ENCODE measurements around the gene SMYD2.
"Not testable (repeated sequence)": the region's sequence is repeated elsewhere in the genome, so short reads cannot be mapped to it uniquely, and the experiment has no call there.

Gene SMYD2

DNA sequence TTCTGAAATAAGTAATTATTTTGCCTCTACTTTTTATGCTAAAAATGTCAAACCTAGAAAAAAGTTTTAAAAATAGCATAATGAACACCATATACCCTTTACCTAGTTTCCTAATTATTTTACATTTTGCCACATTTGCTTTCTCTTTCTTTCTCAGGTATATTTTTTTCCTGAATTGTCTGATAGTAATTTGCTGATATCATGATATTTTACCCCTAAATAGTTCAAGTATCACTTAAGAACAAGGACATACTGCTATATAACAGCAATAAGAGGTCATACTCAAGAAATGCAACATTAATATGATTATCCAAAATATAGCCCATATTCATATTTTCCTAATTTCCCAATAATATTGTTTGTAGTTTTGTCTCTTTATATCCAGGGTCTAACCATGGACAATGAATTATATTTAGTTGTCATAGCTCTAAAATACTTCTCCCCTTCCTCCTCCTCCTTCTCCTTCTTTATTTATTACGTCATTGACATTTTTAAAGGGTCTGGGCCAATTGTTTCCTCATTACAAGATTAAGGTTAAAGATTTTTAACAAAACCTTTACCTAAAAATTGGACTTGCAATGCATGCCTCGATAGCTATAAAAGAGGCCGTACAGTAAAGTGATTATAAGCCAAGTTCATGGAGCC, 20.3 kb upstream of the SMYD2 start:
- TF ChIP-seq POLR2A (IDR thresholded peaks at IDR 0.05; ENCODE audit: low read length) = no peak
- no peak for TF ChIP-seq GATA1 (IDR thresholded peaks at IDR 0.05; ENCODE audit: low read depth, low read length)

DNA sequence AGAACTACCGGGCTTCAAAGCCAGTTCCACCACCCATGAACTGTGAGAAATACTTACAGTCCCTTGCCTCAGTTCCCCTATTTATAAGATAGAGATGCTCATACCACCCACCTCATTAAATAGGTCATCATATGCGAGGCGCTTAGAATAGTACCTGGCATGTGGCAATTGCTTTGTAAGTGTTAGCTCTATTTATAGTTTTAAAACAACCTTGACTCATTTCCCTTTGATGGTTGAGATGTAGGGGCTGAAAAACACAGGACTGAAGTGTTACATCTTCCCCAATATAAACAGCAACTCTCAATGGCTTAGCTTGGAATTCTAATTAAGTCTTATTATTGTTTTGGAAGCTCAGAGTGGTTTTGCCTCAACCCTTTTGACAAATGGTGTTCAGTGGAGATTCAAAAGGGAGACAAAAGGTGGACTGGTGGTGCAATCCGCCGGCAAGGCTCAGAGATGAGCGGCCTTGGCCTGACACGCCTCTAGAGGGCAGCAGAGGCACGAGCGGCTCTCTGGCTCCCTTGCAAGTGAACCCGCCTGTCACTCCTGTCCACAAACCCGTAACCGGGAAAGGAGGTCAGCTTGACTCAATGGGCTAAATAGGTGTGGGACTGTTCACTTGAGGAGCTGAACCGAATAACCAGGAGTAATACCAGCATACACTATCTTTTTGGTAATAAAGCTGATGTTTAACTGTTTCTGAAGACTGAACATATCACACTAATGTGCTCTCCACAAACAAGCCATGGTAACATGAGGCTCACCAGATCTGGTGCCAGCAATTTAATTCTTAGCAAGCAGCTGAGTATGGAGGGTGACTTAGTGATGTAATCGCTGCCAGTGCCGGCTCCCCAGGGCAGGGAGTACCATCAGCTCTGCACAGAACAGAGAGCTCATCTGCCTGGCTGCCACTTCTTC, 19.5 kb upstream of the SMYD2 start:
- peak; percentile 66 to 80 for DNase-seq

More for the DNA sequence above, 20.3 kb upstream of the SMYD2 start:
- no peak for DNase-seq

DNA sequence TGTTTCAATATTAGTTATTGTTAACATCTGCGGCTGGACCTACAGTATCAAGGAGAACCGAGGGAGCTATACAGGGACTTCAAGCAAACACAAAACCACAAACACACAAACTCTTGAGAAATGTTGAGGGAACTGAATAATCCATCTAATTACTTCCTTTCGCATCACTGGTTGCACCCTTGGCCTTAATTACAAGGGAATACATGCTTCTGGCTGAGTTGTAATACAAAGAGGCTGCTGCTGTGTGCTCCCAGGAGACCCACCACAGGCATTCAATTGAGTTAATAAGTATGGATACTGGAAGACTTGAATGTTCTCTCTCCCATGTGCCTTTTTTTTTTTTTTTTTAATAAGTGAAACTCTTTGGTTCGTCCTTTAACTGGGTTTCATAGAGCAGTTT, 16.8 kb upstream of the SMYD2 start:
- TF ChIP-seq GATA1 (IDR thresholded peaks at IDR 0.05; ENCODE audit: low read depth, low read length) (no peak), POLR2A (IDR thresholded peaks at IDR 0.05; ENCODE audit: low read length) (no peak)
- no peak for DNase-seq

More for the DNA sequence above, 19.5 kb upstream of the SMYD2 start:
- TF ChIP-seq GATA1 (IDR thresholded peaks at IDR 0.05; ENCODE audit: low read depth, low read length) (no peak), POLR2A (IDR thresholded peaks at IDR 0.05; ENCODE audit: low read length) (no peak)

DNA sequence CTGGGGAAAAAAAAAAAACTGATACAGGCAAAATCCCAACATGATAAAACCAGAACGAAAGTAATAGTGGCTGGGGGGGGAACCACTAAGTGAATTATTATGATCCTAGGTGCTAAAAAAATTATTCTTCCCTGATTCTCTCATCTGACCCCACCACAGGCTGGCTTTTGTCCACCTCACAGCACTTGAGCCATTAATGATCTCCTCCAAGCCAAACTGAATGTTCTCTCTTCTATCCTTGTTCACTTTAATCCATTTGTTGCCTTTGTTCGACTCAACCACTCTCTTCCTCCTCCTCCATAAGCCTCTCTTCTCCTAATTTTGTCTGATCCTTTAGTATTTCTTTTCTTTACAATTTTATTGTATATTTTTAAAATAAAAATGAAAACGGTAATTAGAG, 16.0 kb upstream of the SMYD2 start:
- TF ChIP-seq POLR2A (IDR thresholded peaks at IDR 0.05; ENCODE audit: low read length) (no peak), GATA1 (IDR thresholded peaks at IDR 0.05; ENCODE audit: low read depth, low read length) (no peak)
- no peak for DNase-seq

DNA sequence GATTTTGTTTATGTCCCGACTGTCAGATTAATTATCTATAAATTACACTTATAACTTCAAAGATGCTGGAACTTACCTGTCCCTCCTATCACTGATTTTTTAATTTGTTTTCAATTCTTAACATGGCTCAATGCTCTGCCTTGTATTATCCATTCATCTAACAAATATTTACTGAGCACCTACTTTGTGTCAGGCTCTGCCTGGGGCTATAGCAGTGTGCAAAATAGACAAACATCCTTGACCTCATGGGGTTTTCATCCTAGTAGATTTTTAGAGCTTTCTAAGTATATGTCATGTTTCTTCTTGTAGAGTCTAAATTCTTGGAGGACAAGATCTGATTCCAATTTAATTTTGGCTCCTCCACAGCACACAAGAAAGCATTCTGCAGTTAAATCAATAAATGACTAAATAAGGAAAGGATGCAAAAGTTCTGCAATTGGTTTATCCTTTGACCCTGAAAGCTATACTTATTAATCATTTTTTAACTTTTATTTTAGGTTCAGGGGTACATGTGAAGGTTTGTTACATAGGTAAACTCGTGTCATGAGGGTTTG, 10.8 kb upstream of the SMYD2 start:
- DNase-seq = no peak
- TF ChIP-seq POLR2A (IDR thresholded peaks at IDR 0.05; ENCODE audit: low read length) (no peak), GATA1 (IDR thresholded peaks at IDR 0.05; ENCODE audit: low read depth, low read length) (no peak)

DNA sequence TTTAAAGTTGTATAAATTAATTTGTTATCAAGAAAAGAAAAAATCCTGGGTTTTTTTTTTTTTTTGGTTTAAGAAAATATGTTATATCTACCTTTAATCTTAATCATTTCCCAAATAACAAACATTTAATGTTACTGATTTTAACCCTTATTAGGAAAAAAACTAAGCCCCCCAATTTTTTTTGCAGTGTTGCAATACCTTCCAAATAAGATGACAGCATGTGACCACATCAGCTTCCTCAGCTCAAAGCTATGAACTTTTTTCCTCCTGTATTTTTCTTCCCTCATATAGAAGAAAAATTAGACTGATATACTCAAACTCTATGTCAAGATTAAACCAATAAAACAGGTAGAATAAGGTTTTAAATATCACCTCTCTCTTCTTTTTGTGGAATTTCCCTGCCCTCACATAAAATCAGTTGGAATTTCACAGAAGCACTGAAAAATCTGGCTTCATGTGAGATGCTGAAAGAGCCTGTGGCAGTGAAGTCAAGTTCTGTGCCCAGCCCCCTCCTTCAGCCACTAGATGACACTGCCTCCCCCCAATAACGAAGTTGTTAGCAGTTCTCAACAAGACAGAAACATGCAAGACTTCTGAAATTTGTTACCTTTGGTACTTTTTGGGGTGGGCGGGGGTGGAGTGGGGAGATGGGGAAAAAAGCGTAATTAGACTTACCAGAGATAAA, 9.6 kb upstream of the SMYD2 start:
- no peak for DNase-seq
- TF ChIP-seq GATA1 (IDR thresholded peaks at IDR 0.05; ENCODE audit: low read depth, low read length) (no peak), POLR2A (IDR thresholded peaks at IDR 0.05; ENCODE audit: low read length) (no peak)

DNA sequence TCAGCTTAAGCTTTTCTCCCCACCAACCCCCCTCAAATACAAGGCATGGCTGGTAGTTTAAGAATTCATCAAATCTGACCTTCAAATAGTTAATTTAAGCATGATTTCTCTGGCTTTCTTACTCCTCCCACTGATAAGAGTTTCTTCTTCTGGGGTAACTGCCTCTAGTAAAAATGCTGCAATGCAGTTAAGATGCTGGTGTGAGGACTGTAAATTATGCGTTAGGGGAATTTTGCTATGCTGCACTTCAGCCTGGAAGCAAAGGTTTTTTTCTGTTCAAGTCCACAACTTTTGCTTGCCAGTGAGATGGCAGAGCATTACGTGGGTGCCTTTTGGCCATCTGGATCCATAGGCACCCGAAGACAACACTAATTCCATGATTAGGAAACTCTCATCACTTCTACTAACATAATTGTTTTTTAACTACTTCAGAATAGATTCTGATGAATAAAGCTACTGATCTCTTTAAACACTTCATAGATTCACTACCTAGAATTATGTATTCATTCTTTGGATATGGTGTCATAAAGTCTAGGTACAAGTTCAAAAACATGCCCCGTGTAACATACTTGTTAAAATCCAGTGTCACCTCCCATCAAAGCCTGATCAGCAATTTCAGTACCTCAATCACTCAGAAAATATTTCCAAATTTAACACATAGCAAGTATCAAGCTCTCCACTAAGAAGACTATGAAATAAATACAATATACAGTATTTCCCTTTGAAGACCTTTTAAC, 8.8 kb upstream of the SMYD2 start:
- TF ChIP-seq GATA1 (IDR thresholded peaks at IDR 0.05; ENCODE audit: low read depth, low read length) (no peak), POLR2A (IDR thresholded peaks at IDR 0.05; ENCODE audit: low read length) (no peak)
- no peak for DNase-seq

DNA sequence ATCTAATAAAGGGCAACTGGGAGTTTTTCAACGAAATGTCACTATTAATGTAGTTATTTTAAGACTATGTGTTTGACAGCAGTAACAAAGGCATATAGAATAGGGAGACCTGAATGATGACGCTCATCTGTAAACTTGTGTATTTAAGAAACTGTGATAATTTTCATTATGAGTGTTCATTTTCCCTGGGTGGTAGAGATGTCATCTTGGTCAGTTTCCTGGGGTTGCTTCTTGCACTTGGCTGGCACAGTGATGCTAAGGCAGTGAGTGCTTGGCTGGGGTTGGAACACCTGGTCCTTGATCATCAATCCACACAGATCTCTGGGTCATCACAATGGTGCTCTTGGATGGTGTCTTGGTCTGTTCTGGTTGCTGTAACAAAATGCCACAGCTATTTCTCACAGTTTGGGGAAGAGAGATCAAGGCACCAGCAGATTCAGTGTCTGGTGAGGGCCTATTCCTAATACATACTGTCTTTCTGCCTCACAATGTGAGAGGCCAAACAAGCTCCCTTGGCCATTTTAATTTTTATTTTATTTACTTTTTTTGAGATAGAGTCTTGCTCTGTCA, 7.9 kb upstream of the SMYD2 start:
- no peak for TF ChIP-seq GATA1 (IDR thresholded peaks at IDR 0.05; ENCODE audit: low read depth, low read length)
- no peak for TF ChIP-seq POLR2A (IDR thresholded peaks at IDR 0.05; ENCODE audit: low read length)
- DNase-seq = no peak

DNA sequence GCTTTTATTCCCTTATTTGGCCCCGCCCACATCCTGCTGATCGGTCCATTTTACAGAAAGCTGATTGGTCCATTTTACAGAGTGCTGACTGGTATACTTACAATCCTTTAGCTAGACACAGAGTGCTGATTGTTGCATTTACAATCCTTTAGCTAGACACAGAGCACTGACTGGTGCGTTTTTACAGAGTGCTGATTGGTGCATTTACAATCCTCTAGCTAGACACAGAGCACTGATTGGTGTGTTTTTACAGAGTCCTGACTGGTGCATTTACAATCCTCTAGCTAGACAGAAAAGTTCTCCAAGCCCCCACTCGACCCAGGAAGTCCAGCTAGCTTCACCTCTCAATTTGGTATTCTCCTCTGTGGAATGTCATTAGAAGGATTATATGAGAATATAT, 5.3 kb upstream of the SMYD2 start:
- DNase-seq = not testable (repeated sequence)

DNA sequence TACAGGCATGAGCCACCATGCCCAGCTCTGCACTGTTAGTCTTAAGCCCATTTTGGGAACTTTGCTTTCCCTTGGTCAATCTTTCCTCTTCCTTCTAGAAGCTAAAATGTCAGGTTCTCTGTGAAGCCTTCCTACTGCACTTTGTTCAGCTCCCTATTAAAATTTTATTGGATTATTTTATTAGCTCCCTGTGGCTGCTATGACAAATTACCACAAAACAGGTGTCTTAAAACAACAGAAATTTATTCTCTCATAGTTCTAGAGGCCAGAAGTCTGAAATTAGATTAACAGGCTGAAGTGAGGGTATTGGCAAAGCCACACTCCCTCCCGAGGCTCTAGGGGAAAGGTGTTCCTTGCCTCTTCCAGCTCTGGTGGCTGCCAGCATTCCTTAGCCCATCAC, 4.2 kb upstream of the SMYD2 start:
- DNase-seq = no peak
- TF ChIP-seq GATA1 (IDR thresholded peaks at IDR 0.05; ENCODE audit: low read depth, low read length) (no peak), POLR2A (IDR thresholded peaks at IDR 0.05; ENCODE audit: low read length) (no peak)

DNA sequence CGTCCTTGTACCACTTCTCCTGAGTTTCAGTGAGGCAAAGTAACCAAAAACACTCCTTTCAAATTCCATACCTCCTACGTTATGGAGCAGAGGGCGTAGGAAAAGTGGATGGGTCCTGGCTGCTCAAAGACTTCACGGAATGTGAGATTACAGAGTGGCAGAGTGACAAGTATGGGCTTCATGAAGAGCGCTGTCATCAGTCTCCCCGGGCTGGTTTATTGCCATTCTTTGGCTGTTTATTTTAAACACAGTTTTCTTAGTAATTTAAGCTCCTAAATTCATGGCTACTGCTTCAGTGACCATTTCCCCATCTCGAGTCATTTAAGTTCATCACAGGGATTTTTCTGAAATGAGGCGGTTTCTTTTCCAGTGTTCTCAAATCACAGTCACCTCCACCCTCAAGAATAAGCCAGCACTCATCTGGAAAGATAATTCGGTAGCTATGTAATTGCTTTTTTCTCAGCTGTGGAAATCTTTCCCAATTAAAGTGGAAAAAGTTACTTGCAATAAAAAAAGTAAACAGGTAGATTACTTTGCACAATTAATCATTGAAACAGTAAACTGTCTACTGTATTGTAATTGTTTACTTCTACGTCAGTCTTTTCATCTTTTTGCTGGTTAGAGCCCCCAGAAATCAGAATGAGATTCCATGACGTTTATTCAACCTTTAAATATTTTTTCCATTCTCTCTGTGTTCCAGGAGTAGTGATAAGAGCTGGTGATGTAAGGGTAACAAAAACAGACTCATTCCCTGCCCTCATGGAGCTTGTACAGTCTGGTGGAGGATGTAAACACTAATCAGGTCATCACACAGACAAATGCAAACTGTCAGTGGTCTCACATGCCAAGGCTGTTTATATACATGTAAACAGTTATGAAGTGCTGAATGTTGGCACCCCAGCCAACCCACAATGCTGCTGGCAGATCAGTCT, 3.0 kb upstream of the SMYD2 start:
- TF ChIP-seq GATA1 (IDR thresholded peaks at IDR 0.05; ENCODE audit: low read depth, low read length) = no peak
- TF ChIP-seq POLR2A (IDR thresholded peaks at IDR 0.05; ENCODE audit: low read length) = no peak
- DNase-seq = no peak

DNA sequence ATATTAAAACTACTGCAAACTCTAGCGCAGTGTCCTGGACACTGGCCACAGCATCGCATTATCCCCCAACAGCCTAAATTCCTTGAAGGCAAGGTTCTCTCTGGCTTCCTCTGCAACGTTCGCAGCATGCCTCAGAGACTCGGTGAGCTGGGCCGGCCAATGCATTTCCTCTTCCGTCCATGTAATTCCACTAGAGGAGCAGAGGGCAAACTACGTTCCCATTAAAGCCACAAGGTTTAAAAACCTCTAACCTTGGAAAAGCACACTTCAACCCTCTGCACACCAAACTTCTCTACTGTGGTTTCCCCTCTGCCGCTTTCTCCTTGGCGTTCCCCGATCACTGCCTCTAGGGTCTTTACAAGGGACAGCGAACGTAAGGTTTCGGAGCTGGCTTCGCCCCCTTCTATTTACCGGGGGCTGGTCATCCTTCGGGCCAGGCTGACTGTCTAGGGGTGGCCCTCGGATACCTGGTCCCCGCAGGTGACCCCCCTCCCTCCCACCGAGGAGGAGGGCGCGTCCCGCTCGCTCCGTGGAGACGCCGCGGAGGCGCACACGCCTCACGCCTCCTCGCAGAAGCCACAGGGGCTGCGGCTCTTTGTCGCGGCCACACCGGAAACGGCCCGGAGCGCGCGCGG, 456 bp upstream of the SMYD2 start:
- no peak for DNase-seq
- TF ChIP-seq GATA1 (IDR thresholded peaks at IDR 0.05; ENCODE audit: low read depth, low read length) = no peak
- no peak for TF ChIP-seq POLR2A (IDR thresholded peaks at IDR 0.05; ENCODE audit: low read length)
